ENCODE results near the gene BBLN.
"Not testable (repeated sequence)": the region's sequence is repeated elsewhere in the genome, so short reads cannot be mapped to it uniquely, and the experiment has no call there.

BBLN gene

GRCh38 chr9:128159784-128160602 is at the start of gene BBLN:
Gene BBLN, plus strand, starts transcription at chr9:128160265. Its CDS starts 143 bp downstream, at chr9:128160408.
- peak; percentile 95 for DNase-seq (ENCODE audit: low read depth)
- H3K4me3 ChIP-seq (ENCODE audit: low read depth, low read length) = peak within 1 kb of the TSS; percentile 100
- TF ChIP-seq CTCF (IDR thresholded peaks at IDR 0.05; ENCODE audit: insufficient read depth, low read depth, low read length, missing control alignments) = no peak

- not testable (repeated sequence) for DNase-seq (ENCODE audit: low read depth); H3K4me3 ChIP-seq (ENCODE audit: low read depth, low read length)
Observed at GRCh38 chr9:128111726-128112125, 48.3 kb upstream of the BBLN start.

GRCh38 chr9:128113526-128114325 is 46.3 kb upstream of the BBLN start:
- DNase-seq (ENCODE audit: low read depth) = no peak
- no peak for TF ChIP-seq CTCF (IDR thresholded peaks at IDR 0.05; ENCODE audit: insufficient read depth, low read depth, low read length, missing control alignments)
- H3K4me3 ChIP-seq (ENCODE audit: low read depth, low read length) = no peak overlapping the region

GRCh38 chr9:128114326-128115186 is 45.5 kb upstream of the BBLN start:
- DNase-seq (ENCODE audit: low read depth) = no peak

GRCh38 chr9:128115187-128116103 is 44.6 kb upstream of the BBLN start:
- H3K4me3 ChIP-seq (ENCODE audit: low read depth, low read length) = no peak overlapping the region
- TF ChIP-seq CTCF (IDR thresholded peaks at IDR 0.05; ENCODE audit: insufficient read depth, low read depth, low read length, missing control alignments) = no peak
- peak; percentile 84 for DNase-seq (ENCODE audit: low read depth)

More at GRCh38 chr9:128114326-128115186, 45.5 kb upstream of the BBLN start:
- TF ChIP-seq CTCF (IDR thresholded peaks at IDR 0.05; ENCODE audit: insufficient read depth, low read depth, low read length, missing control alignments) = no peak
- no peak overlapping the region for H3K4me3 ChIP-seq (ENCODE audit: low read depth, low read length)

GRCh38 chr9:128116104-128117083 is 43.7 kb upstream of the BBLN start:
- TF ChIP-seq CTCF (IDR thresholded peaks at IDR 0.05; ENCODE audit: insufficient read depth, low read depth, low read length, missing control alignments) = no peak
- no peak for DNase-seq (ENCODE audit: low read depth)
- no peak overlapping the region for H3K4me3 ChIP-seq (ENCODE audit: low read depth, low read length)

All from GM12865 (cell line).